HG03432 (cell line): Measurements from ENCODE around the gene SHKBP1.

Experiments
- ATAC-seq: cut with Tn5 transposase; IDR thresholded peaks from one replicate; pipeline ENCODE4 v1.9.1; 2021; ENCODE audit warnings: mild to moderate bottlenecking, moderate library complexity; ENCODE audit not compliant: unreplicated experiment

SHKBP1 gene

DNA sequence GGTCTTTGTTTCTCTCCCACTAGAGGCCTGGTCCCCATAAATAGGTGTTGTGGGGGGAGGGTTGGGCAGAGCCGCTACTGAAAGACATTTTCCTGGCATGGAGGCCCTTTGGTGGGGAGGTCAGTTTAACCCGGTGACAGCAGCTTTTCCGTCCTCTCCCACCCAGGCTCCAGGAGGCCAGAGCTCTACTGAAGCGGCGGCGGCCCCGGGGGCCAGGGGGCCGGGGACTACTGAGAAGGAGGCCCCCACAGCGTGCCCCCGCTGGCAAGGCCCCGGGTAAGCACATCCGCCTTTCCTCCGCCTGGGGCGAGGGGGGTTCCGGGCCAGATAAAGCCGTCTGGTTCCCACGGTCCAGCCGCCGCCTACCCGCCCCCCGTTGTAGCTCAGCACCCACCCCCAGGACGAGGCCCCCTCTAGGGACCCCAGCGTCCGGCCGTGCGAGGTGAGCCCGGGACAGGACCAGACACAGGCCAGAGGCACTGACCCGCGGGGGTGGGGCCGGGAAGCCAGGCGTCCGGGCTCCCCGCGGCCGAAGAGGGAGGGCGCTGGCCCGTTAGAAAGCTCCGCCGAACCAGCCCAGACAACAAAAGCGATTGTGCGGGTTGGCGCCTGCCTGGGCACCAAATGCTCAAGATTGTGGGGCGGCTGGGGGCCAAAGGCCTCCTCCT is 23.4 kb downstream of the SHKBP1 start:
- no peak for ATAC-seq

DNA sequence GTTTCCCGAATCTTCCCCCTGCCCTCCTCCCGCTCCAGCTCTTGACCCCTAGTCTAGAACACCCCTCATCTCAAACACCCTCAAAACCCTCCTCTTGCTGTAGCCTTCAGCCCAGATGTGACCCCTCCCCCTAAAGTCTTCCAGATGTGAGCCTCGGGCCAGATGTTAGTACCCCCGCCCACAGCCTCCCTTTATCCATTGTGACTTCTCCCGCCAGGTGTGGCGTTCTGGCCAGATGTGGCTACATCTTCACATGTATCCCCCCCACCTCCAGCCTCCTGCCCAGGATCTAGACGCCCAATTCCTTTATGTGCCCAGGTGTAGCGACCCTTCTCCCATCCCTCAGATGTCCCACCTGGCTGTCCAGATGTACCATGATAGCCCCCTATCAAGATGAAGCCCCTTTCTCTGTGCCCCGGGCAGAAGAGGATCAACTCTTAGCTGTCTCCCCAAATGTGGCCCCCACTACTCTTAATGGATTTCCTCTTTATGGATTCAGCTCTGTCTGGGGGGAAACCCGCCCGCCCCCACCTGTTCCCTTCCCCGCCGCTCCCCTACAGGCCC is 24.0 kb downstream of the SHKBP1 start:
- no peak for ATAC-seq

DNA sequence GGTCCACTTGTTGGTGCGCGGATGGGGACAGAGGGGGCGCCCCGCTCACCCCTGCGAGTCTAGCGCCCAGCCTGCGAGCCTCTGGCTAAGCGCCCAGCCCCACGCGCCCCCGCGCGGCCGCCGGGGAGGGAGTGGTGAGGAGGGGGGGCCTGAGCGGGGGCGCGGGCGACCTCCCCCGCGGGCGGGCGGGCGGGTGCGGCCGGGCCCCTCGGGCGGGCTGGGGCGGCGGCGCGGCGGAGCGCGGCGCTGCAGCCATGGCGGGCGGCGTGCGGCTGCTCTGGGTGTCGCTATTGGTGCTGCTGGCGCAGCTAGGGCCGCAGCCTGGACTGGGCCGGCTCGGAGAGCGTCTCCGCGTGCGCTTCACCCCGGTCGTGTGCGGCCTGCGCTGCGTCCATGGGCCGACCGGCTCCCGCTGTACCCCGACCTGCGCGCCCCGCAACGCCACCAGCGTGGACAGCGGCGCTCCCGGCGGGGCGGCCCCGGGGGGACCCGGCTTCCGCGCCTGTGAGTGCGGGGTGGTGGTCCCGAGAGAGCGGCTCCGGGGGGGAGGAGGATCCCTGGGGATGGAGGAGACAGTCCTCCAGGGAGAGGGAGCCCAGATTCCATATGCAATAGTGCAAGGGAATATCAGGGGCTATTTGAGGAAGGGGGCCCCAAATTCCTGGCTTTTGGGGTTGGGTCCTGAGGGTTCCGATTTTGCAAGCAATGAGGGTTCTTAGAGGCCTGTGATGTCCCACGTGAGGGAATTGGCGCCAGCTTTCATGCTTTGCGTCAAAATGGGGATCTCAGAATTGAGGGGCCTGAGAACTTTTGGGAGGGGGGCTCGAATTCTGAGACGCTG is 24.7 kb downstream of the SHKBP1 start, which contains the start of gene LTBP4:
LTBP4 (plus strand) TSS at position 236 of the 841 bp plus-strand sequence; CDS start at position 255, 19 bp downstream.
- ATAC-seq = no peak

DNA sequence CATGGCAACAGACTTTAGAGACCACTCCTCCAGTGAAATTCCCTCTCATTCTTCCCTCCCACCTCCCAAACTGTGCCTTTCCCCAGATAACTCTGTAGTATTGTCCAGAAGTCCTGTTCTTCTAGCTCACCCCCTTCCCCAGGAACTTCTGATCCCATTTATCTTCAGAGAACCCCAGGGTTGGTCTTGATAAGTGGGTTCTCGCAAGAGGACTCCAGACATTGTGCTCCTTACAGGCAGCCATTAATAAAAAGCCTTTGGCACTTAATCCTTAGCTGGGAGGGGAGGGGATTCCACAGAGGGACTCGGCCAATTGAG is 26.4 kb downstream of the SHKBP1 start:
- no peak for ATAC-seq

DNA sequence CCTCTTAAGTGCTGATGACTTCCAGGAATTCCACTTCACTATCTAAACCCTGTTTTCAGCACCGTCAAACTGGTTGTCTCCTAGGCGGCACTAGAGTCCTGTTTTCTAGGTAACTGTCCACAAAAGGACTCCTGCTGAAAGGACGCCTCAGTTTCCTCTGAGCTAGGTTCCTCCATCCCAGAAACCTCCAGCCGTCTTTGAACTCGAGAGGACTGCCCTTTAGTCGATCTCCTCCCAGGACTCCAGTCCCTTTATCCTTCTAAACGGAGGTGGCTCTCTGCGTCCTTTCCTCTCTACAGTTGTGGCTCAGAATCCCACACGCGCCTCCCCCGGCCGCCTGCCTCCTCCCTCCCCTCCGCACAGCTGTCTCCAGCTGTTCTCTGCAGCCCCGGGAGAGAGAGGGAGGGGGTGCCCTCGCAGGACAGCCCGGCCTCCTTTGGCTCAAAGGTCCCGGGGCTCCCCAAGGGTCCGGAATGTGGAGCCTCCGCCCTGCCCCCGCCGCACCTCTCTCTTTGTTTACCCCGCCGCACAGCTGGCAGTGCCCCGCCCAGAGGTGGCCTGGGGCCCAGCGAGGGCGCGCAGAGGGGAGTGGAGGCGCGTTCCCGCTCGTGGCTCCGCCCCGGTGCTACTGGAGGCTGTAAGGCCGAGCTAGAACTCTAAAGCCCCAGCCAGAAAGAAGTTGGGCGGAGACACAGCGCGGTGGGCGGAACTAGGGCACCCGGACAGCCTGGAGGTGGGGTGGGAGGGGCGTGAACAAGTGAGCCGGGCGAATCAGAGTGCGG is 26.9 kb downstream of the SHKBP1 start:
- ATAC-seq = peak; percentile 65

DNA sequence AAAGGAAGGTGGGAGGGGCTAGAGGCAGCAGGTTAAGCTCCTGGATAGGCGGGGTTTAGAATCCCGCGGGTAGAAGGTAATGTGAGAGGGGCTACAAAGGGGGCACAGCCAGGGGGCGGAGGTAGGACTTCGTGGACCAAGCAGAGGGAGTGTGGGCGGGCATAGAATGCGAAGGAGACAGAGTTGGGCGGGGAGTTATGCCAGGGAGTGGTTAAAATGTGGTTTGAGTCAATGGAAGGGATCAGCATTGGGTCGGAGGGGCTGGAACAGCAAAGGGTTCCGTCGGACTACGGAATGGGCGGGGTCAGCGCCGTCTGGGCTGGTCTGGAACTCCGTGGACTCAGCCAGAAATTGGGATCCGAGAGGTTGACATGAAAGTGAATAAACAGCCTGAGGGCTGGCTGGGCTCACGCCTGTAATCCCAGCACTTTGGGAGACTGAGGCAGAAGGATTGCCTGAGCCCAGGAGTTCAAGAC is 27.5 kb downstream of the SHKBP1 start:
- no peak for ATAC-seq

DNA sequence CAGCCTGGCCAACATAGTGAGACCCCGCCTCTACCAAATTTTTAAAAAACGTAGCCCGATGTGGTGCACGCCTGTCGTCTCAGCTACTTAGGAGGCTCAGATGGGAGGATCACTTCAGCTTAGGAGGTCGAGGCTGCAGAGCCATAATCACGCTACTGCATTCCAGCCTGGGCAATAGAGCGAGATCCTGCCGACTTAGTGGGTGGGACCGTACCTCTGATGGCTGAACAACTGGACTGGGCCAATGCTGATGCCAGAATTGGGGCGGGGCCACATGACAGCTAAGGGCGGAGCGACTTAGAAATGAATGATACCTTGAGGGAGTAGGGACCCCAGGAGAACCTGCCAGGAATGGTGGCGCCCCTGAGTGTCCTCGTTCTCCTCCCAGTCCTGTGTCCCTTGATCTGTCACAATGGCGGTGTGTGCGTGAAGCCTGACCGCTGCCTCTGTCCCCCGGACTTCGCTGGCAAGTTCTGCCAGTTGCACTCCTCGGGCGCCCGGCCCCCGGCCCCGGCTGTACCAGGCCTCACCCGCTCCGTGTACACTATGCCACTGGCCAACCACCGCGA is 28.1 kb downstream of the SHKBP1 start:
- ATAC-seq = no peak

DNA sequence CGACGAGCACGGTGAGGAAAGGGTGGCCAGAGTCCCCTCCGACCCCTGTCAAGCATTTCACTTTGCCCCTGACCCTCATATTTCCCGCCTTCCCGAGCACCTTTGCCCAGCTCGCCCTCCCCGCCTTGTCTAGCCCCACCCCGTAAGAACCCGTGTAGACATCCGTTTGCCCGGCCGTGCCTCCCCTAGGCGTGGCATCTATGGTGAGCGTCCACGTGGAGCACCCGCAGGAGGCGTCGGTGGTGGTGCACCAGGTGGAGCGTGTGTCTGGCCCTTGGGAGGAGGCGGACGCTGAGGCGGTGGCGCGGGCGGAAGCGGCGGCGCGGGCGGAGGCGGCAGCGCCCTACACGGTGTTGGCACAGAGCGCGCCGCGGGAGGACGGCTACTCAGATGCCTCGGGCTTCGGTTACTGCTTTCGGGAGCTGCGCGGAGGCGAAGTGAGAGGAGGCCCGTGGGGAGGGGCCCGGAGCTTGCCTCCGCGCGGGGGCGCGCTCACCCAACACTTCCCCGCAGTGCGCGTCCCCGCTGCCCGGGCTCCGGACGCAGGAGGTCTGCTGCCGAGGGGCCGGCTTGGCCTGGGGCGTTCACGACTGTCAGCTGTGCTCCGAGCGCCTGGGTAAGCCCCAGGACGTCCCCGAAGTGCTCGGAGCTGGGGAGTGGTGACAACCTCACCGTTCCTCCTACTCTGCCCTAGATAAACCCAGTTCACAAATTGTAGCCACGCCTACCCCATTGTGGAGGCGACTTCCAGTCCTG is 28.7 kb downstream of the SHKBP1 start:
- ATAC-seq = no peak

DNA sequence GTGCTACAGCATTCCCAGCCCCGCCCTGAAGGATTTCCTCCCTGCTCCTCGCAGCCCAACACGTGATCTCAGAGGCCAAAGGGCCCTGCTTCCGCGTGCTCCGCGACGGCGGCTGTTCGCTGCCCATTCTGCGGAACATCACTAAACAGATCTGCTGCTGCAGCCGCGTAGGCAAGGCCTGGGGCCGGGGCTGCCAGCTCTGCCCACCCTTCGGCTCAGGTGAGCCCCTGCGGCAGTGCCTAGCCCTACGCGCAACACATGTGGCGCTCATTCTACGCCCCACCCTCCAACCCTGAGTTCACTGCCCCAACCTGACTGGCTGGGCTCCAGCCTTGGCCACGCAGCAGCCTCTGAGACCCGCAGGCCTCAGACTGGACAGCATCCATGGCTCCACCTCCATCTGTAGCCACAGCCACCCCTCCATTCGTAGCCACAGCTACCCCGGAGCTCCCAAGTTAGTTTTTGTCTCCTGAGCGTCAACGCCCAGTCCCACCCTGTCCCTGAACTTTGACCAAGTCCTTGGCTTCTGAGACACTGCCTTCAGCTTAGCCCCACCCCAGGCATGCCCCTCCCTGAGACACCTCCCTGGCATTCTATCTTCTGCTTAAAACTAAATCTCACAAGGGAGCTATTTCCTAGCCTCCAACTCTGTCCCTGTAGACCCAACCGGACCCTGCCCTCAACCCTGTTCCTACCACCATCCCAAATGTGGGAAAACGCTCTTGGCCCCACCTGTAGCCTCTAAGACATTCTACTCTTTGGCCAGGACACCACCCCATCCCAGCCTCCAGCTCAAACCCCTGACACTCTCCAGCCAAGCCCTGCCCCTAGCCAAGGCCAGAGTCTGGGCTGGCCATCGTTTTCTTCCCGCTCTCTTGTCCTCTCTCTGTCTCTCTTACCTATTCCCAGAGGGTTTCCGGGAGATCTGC is 30.9 kb downstream of the SHKBP1 start:
- ATAC-seq = no peak

DNA sequence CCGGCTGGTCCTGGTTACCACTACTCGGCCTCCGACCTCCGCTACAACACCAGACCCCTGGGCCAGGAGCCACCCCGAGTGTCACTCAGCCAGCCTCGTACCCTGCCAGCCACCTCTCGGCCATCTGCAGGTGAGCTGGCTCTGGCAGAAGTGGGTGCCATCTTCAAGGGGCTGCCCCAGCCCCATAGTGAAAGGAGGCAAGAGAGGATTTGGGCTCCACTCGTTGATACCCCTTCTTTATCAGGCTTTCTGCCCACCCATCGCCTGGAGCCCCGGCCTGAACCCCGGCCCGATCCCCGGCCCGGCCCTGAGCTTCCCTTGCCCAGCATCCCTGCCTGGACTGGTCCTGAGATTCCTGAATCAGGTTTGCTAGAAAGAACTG is 31.6 kb downstream of the SHKBP1 start:
- no peak for ATAC-seq

DNA sequence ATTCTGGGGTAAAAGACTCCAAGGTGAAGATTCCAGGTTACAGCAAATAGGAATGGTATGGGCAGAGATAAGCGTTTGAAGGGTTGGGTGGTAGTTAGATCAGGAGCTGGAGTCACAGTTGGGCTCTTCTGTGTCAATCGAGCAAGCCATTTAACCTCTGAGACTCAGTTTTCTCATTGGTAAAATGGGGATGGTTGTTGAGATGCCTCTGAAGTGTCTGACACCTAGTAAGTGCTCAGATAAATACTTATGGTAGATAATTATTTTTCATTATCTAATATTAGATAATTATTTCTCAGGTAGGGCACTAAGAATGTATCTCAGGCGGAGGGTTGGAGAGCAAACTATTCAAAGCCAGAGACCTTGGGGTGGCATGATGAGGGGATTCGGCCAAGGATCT is 32.3 kb downstream of the SHKBP1 start:
- no peak for ATAC-seq

DNA sequence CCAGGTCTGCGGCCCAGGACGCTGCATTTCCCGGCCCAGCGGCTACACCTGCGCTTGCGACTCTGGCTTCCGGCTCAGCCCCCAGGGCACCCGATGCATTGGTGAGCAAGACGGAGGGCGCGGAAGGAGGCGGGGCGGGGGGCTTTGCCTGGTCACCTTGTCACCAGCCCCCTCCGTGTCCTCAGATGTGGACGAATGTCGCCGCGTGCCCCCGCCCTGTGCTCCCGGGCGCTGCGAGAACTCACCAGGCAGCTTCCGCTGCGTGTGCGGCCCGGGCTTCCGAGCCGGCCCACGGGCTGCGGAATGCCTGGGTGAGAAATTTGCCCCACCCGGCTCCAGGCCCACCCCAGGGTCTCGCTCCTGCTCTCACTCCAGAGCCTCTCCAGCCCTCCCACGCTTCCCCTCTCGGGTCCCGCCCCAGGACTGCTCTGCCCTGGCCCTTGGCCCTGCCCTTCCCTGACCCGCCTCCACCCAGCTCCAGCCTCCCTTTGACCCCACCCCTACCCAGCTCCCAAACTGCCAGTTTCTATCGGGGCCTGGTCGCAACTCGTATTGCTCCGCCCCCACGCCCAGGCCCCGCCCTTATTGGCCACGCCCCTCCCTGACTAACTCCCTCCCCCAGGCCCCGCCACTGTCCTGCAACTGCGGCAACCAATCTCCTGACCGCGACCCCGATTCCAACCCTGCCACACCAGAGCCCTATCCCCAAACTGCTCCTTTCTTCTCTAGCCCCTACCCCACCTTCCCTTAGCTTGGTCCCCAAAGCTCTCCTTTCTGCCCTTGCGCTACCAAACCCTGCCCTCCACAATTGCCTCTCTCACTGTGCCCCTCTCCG is 33.1 kb downstream of the SHKBP1 start:
- peak; percentile 52 for ATAC-seq

DNA sequence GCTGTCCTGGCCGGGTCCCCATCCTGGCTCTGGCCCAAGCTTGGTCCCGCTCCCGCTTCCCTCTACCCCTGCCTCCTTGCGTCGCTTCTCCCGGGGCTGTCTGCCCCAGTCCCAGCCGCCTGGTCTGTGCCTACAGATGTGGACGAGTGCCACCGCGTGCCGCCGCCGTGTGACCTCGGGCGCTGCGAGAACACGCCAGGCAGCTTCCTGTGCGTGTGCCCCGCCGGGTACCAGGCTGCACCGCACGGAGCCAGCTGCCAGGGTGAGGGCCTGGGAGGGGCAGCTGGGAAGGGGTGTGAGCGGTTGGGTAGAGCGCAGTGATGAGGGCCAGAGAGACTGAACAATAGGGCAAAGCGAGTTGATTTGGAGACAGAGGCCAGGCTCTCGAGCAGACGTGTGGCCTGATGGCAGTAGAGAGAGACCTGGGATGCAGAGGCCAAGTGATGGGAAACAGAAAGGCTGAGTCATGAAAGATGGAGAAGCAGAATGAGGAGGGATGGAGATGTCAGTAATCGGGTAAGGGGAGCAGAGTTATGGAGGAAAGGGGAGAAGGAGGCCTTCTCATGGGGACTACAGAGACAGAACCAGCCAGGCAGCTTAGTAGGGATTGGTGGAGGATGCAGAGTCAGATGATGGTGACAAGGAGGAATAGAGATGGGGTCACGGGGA is 33.9 kb downstream of the SHKBP1 start:
- ATAC-seq = no peak

DNA sequence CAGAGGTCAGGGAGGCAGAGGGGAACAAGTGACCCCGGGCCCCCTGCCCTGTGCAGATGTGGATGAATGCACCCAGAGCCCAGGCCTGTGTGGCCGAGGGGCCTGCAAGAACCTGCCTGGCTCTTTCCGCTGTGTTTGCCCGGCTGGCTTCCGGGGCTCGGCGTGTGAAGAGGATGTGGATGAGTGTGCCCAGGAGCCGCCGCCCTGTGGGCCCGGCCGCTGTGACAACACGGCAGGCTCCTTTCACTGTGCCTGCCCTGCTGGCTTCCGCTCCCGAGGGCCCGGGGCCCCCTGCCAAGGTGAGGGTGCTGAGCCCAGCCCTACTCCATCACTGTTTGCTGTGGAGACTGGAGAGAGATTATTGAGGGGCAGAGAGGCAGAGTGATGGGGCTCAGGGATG is 34.4 kb downstream of the SHKBP1 start:
- ATAC-seq = no peak

DNA sequence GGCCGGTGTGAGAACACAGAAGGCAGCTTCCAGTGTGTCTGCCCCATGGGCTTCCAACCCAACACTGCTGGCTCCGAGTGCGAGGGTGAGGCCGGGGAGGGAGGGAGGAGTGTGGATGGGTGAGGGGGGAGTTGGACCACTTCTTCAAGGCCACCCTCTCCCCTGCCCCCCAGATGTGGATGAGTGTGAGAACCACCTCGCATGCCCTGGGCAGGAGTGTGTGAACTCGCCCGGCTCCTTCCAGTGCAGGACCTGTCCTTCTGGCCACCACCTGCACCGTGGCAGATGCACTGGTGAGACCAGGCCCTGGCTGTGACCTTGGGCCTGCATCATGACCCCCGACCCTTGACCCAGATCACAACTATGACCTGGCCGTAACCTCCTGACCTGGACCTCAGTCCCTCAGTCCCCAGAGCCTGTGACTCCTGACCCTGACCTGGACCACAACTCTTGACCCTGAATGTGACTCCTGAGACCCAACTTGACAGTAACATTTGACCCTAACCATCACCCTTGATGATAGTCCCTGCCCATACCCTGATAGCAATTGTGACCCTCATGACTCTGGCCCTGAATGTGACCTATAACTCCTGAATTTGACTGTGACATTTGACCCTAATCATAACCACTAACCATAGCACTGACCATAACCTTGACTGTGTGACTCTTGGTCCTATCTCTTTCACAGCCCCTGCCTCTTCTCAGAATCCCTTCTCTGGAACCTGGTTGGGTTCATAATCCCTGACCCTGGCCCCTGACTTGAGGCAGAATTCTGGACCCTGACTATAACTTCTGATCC is 35.4 kb downstream of the SHKBP1 start:
- no peak for ATAC-seq

DNA sequence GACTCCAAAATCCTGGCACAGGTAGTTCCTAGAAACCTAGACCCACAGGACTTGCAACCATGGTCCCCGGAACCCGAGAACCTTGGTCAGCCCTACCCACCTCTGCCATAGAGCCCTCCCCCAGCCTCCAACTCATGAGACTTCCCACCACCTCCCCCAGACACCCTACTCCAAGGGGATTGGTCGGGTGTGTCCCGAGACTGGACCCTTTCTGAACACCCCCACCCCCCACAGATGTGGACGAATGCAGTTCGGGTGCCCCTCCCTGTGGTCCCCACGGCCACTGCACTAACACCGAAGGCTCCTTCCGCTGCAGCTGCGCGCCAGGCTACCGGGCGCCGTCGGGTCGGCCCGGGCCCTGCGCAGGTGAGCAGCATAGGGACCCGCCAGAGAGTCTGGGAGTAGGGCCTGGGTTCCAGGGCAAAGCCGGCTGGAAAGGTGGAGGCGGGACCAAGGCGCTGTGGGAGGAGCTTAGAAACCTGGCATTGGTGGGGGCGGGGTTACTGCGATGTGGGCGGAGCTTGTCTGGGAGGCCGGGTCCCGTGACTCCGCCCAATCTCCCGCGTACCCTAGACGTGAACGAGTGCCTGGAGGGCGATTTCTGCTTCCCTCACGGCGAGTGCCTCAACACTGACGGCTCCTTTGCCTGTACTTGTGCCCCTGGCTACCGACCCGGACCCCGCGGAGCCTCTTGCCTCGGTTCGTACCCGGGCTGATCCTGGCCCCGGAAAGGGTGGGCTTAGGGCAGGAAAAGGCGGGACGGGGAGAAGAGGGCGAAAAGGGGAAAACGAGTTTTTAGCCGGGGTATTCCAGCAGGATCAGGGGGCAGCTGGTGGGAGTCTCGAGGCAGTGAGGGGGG is 36.4 kb downstream of the SHKBP1 start:
- no peak for ATAC-seq
